Epithelial cell of proximal tubule (primary cell): ENCODE measurements around the gene EAF2. TPM values are rescaled to one million over a fixed set of nuclear protein-coding genes. Genes with fewer than 3 reads are reported as not detected.

ENCODE experiments used
- DNase-seq: peaks from one replicate; pipeline ENCODE4 v3.0.0-alpha.2; 2011; ENCODE audit warnings: low read depth
- H3K4me3 ChIP-seq: 2 replicates; pipeline ENCODE4 v1.5.1; 2011; ENCODE audit warnings: low read depth, mild to moderate bottlenecking, low read length
- total RNA-seq: library from RNA; depleted of rRNA; stranded (reverse); fragments of >200 nt; gene quantifications from 2 replicates; pipeline ENCODE4 v1.2.3, GENCODE V29; 2015
- TF ChIP-seq, protein P1 (sequence below): conservative IDR thresholded peaks from 2 replicates; pipeline ENCODE4 v1.5.1; 2012; ENCODE audit warnings: low read depth, mild to moderate bottlenecking, low read length

EAF2 gene
- 2.9 and 3.0 TPM in 2 replicates for total RNA-seq

GRCh38 chr3:121834671-121835464, at the start of gene EAF2, which contains the start of gene IQCB1:
EAF2 (plus strand) TSS chr3:121835209; CDS start chr3:121835286, 77 bp downstream.
IQCB1 (minus strand) TSS chr3:121835060; CDS start chr3:121828960, 6,100 bp downstream.
- peak within 1 kb of the TSS; percentile 95 for H3K4me3 ChIP-seq
- TF ChIP-seq, protein P1, sequence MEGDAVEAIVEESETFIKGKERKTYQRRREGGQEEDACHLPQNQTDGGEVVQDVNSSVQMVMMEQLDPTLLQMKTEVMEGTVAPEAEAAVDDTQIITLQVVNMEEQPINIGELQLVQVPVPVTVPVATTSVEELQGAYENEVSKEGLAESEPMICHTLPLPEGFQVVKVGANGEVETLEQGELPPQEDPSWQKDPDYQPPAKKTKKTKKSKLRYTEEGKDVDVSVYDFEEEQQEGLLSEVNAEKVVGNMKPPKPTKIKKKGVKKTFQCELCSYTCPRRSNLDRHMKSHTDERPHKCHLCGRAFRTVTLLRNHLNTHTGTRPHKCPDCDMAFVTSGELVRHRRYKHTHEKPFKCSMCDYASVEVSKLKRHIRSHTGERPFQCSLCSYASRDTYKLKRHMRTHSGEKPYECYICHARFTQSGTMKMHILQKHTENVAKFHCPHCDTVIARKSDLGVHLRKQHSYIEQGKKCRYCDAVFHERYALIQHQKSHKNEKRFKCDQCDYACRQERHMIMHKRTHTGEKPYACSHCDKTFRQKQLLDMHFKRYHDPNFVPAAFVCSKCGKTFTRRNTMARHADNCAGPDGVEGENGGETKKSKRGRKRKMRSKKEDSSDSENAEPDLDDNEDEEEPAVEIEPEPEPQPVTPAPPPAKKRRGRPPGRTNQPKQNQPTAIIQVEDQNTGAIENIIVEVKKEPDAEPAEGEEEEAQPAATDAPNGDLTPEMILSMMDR, result no peak
- peak; percentile 69 for DNase-seq

- H3K4me3 ChIP-seq, result no peak overlapping the region
- DNase-seq, result no peak
- TF ChIP-seq, protein P1, result no peak
Measured at GRCh38 chr3:121786485-121786884, 48.5 kb upstream of the EAF2 start.

DNA sequence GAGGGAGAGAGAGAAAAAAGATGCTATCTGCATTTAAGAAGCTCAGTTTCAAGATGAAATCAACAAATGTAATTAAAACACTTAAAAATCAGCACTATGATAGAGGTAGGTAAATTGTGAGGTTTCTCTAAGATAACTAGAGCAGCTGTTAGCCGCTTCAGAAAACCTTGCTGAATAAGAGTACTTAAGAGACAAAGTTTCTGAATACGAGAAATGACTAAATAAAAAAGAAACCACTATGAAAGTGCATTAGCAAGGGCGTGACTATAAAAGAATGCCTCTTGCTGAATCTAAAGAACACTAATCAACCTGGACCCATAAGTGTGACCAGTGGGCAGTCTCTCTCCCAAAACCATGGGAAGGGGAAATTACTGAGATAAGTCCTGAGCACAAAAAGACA, 41.9 kb upstream of the EAF2 start:
- DNase-seq, result no peak
- TF ChIP-seq, protein P1, result no peak
- no peak overlapping the region for H3K4me3 ChIP-seq

DNA sequence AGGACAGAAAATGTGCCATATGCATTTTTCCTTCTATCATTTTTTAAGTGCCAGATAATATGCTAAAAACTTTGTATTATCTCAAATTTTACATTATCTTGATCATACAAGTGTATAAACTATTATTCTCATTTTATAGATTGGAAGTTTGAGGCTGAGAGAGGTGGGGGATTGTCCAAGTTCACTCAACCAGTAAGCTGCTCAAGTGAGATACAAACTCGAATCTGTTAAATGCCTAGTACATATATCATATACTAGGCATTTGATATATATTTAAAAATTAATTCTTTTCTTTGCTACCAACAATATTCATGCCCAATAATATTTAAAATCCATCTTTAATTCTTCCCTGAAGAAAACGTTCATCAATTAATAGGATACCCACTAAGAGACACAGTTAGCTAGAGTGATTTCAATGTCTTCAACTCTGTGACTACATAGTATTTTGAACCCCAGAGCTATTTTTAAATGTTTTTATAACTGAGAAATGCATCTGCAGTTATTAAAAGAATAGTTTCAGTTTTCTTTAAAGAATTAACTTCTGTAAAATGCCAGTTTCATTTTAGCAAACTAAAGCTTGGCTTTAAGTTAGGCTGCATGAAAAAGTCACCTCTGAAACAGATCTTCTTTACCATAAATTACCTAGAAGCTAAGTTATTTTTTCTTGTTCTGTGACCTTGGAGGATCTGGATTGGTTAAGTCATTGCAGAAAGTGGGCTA, 40.6 kb upstream of the EAF2 start:
- TF ChIP-seq, protein P1, result no peak
- no peak overlapping the region for H3K4me3 ChIP-seq
- no peak for DNase-seq

GRCh38 chr3:121796970-121797369, 38.0 kb upstream of the EAF2 start:
- DNase-seq, result no peak
- TF ChIP-seq, protein P1, result no peak
- no peak overlapping the region for H3K4me3 ChIP-seq

- DNase-seq, result no peak
- no peak overlapping the region for H3K4me3 ChIP-seq
- TF ChIP-seq, protein P1, result no peak
Measured at GRCh38 chr3:121800906-121801305, 34.1 kb upstream of the EAF2 start.
